GM19240 (cell line): ENCODE data around the gene PRPH.
"Not testable (repeated sequence)": the region's sequence is repeated elsewhere in the genome, so short reads cannot be mapped to it uniquely, and the experiment has no call there.

Experiments used
- DNase-seq: peaks from one replicate; pipeline ENCODE4 v3.0.0; 2011; ENCODE audit warnings: low spot score; ENCODE audit not compliant: insufficient read length

Gene PRPH

DNA sequence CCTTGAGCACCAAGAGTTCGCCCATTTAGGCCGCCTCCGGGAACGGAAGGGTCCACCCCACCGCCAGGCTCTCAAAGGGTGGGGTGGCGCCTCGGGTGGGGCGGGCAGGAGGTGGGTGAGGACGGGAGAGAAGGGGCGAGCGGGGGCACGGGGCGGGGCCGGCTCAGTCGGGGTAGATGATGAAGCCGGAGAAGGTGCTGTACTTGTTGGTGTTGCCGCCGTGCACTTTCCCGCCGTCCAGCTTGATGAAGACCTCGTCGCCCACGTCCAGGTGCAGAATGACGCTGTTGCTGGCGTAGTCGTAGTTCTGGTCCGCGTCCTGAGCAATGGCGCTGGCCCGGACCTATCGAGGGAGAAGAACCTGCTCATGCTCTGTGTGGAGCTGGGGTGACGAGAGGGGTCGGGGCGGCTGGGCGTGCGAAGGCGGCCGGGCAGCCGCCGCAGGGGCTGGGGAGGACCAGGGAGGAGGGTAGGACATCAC, 38.0 kb downstream of the PRPH start:
- no peak for DNase-seq

DNA sequence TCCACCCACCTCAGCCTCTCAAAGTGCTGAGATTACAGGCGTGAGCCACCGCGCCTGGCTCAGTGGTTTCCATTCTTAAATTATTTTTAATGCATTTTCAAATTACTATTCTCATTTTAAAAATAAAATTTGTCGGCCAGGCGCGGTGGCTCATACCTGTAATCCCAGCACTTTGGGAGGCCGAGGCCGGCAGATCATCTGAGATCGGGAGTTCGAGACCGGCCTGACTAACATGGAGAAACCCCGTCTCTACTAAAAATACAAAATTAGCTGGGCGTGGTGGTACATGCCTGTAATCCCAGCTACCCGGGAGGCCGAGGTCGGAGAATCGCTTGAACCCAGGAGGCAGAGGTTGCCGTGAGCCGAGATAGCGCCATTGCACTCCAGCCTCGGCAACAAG, 38.8 kb downstream of the PRPH start:
- DNase-seq, result not testable (repeated sequence)

DNA sequence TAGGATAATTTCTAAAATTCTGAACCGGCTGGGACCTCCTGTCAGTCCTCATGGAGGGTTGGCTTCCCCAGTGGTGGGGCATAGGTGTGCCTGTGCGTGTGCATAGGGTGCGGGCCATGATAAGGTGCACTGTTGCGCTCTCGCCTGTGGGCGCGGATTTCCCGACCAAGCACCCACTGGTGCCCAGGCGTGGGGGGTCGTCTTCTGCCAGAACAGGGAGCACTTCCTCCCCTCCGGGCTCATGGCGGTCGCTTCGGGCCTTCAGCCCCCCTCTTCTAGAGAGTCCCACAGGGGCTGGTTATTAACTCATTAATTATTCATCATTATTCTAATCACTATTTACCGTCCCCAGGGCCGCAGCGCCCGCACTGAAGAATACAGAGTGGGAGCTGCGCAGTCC, 39.3 kb downstream of the PRPH start:
- no peak for DNase-seq

GRCh38 chr12:49334681-49335080, 39.7 kb downstream of the PRPH start:
- no peak for DNase-seq

DNA sequence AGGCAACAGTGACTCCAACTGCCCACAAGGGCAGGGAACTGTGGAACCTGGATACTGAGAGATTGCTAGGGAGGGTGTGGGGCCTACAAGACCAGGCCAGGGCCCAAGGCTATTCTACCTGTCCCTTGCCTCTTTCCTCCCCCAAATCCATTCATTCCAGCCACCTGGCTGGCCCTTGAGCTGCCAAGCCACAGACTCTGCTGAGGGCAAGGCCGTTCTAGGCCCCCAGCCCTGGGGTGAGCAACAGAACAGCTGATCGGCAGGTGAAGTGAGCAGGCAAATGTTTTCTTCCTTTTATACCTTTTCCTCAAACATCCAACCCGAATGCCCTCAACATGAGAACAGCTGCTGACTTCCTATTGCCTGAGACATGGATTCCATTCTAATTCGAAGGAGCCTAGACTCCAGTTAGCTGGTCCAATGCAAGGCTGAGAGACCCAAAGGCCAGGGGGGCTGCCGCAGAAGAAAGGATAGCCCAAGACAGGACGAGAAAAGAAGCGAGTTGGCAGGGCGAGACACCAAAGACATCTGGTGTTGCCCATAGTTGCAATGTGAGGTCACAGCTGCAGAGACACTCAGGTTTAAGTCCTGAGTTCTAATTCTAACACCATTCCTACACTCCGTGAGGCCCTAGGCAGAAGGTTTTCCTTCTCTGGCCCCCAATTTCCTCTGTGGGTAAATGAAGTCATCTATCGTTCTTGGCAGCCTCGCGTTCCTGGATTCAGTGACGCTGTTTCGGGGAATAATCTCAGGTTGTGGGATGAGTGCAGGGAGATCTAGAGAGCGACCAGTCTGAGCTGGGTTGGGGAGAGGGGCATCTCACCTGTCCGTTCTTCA, 40.4 kb downstream of the PRPH start:
- no peak for DNase-seq

GRCh38 chr12:49335955-49336644, 41.2 kb downstream of the PRPH start:
- no peak for DNase-seq

DNA sequence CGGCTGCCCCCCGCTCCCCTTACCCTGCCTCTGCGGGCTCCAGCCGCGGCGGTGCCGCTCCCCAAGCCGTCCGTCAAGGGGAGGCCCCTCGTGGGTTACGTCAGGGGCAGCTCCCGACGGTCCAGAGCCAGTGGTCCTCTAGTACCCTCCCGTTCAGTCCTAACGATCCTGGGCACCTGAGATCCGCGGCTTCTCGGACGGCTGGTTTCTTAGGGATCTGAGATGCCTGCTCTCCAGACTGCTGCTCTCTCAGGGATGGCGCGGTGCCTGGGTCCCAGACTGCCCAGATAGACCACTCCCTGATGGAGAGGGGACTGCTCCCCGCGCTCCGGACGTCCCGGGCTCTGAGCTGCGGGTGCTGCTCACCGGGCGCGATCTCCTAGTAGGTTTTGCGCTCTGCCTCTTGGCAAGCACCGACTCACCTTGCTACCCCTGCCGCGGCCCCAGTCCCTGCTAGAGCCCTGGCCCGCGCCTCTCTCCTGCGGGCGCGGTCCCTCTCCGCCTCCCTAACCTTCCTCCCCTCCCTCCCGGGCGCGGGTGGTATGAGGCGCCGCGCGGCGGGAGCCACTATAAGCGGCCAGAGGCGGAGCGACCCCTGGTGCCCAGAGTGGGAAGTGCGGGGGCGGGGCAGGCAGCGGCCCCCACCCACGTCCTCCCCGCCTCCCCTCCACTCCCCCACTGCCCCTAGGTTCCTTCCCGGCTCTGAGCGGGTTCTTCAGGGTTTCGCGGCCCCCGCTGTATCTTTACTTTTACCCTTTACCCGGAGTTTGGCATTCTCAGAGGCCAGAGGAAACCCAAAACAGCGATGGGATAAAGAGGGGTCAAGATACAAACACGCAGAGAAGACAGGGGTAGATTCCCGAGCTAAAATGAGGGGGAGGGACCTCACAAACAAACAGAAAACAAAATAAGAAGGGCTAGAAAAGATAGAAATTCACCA, 42.0 kb downstream of the PRPH start, which contains the start of gene C1QL4:
TSS of gene C1QL4 (minus strand) at position 544 of the 940 bp plus-strand sequence. CDS start 711 bp downstream, outside the sequence.
- DNase-seq, result peak; percentile 83

- no peak for DNase-seq
Observed at GRCh38 chr12:49338830-49339463, 44.0 kb downstream of the PRPH start.

GRCh38 chr12:49339464-49339861, 44.5 kb downstream of the PRPH start:
- no peak for DNase-seq

- no peak for DNase-seq
Observed at GRCh38 chr12:49340095-49340870, 45.3 kb downstream of the PRPH start.

GRCh38 chr12:49340971-49341776, 46.2 kb downstream of the PRPH start:
- DNase-seq, result no peak

DNA sequence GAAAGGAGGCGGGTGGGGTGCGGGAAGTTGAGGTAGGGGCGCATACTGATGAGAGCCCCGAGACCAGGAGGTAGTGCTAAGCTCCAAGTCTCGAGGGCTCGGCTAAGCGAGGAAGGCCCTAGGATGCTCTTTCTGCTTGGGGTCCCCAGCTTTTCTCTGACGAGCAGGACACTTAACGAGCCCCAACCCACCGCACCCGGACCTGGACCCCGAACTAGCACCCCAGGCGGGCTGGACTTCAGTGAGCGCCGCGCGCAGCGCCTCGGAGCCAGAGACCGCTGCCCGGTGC, 46.8 kb downstream of the PRPH start:
- DNase-seq, result no peak

- peak; percentile 78 for DNase-seq
Observed at GRCh38 chr12:49342066-49342913, 47.3 kb downstream of the PRPH start.

DNA sequence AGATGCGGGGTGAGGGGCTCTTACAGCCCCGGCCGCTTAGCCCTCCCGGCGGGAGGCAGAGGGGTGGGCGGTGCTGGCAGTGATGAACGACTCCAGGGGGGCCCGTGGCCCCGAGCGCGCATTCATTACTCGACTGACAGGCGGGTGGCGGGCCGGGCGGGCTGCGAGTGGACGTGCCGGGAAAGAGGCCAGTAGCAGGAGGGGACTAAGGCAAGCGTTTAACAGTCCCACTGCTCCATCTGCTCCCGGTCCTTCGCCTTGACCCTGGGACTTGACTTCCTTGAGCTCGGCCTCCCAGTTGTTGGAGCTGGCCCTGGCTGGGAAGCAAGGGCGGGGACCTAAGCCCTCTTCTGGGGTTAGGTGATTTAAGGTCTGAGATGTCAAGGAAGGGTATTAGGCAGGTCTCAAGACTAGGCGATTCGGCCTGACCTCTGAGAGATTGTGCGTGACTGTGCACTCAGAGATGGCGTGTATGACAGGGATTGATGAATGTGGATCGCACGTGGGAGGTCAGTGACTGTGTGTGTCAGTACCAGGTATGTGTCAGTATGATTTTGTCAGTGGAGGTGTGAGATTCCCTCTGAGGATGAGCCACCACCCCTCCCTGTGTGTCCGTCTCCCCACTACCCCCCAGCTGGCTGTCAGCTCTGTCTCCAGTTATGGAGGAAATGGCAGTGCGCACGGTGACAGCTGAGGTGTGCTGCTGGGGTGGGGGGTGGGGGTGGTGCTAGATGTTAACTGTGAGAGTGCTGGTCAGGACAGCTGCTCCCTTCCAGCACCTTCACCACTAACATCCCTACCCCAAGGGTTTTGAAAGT, 48.2 kb downstream of the PRPH start:
- DNase-seq, result no peak

DNA sequence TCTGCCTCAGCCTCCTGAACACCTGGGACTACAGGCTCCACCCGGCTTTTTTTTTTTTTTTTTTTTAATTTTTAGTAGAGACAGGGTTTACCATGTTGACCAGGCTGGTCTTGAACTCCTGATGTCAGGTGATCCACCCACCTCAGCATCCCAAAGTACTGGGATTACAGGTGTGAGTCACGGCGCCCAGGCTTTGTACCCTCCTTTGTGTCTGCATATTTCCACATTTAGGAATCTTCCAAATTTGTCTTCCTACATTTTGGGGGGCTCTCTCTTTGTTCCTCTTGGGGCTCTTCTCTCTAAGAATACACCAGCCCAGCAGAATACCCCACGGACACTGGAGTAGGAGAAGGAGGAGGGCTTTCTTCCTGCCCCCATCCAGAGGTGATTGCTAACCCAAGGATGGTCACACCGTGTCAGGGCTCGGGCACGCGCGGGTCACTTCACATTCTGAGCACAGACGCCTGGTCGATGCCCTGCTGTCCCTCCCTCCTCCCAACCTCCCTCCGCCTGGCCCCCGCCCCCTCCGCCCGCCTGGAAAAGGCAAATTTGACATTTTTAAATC, 49.6 kb downstream of the PRPH start:
- DNase-seq, result no peak

- DNase-seq, result no peak
Observed at GRCh38 chr12:49345051-49345824, 50.3 kb downstream of the PRPH start.
